Measurements from ENCODE around the gene CCDC110.

CCDC110 gene

GRCh38 chr4:185445209-185445608, 26.3 kb downstream of the CCDC110 start:
- H3K4me3 ChIP-seq (ENCODE audit: low read depth in 1 of 2, low read length in 2 of 2) = no peak overlapping the region
- H3K36me3 ChIP-seq (ENCODE audit: control insufficient read depth in 1 of 2, insufficient read depth in 2 of 2, low read length in 2 of 2) = no peaks in the 10 kb centered on the region
- no peak overlapping the region for H3K27ac ChIP-seq (ENCODE audit: low read length)
- no peaks in the 10 kb centered on the region for H3K27me3 ChIP-seq (ENCODE audit: low read depth, low read length)
- no peaks in the 10 kb centered on the region for H3K9me3 ChIP-seq (ENCODE audit: control insufficient read depth in 1 of 2, low read length in 2 of 2)
- no peaks in the 10 kb centered on the region for H3K4me1 ChIP-seq (ENCODE audit: control insufficient read depth in 1 of 2, insufficient read depth in 2 of 2, low read length in 2 of 2)

- Histone ChIP-seq H3K4me1 (ENCODE audit: control insufficient read depth in 1 of 2, insufficient read depth in 2 of 2, low read length in 2 of 2) (no peaks in the 10 kb centered on the region), H3K36me3 (ENCODE audit: control insufficient read depth in 1 of 2, insufficient read depth in 2 of 2, low read length in 2 of 2) (no peaks in the 10 kb centered on the region), H3K4me3 (ENCODE audit: low read depth in 1 of 2, low read length in 2 of 2) (no peak overlapping the region), H3K27ac (ENCODE audit: low read length) (no peak overlapping the region), H3K27me3 (ENCODE audit: low read depth, low read length) (no peaks in the 10 kb centered on the region), H3K9me3 (ENCODE audit: control insufficient read depth in 1 of 2, low read length in 2 of 2) (no peaks in the 10 kb centered on the region)
Measured at GRCh38 chr4:185441479-185441878, 30.1 kb downstream of the CCDC110 start.

DNA sequence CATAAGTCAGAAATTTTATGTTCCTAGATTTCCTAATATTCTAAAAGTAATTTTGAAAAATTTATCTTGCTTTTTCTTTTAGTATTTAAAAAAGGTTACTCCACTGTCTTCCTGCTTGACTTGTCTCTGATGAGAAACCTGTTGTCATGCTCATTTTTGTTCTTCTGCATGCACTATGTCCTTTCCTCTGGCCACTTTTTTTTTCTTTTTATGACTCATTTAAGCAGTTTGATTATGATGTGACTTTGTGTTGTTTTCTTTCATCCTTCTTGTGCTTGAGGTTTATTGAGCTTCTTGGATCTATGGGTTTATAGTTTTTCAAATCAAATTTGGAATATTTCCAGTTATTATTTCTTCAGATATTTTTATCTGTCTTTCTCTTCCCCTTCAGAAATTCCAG, 33.7 kb downstream of the CCDC110 start:
- Histone ChIP-seq H3K4me3 (ENCODE audit: low read depth in 1 of 2, low read length in 2 of 2) (no peak overlapping the region), H3K27ac (ENCODE audit: low read length) (no peak overlapping the region), H3K9me3 (ENCODE audit: control insufficient read depth in 1 of 2, low read length in 2 of 2) (no peaks in the 10 kb centered on the region), H3K4me1 (ENCODE audit: control insufficient read depth in 1 of 2, insufficient read depth in 2 of 2, low read length in 2 of 2) (no peaks in the 10 kb centered on the region), H3K27me3 (ENCODE audit: low read depth, low read length) (no peaks in the 10 kb centered on the region), H3K36me3 (ENCODE audit: control insufficient read depth in 1 of 2, insufficient read depth in 2 of 2, low read length in 2 of 2) (no peaks in the 10 kb centered on the region)

DNA sequence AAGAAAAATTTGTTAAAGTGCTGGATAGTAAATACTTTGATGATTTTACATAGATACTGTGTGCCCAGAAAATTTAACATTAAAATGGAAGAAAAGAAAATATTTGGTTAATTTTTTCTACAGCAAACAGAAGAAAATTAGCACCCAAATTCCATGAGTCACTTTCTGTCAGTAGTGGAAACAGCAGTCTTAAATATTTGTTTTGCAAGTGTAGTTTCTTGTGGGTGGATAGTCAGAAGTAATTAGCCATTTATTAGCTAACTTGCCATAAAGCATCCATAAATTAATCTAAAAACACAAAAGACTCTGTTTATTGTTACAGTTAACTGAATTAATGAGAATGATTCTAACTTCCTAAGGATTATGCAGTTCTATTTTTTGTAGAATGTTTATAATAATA, 36.1 kb downstream of the CCDC110 start:
- Histone ChIP-seq H3K9me3 (ENCODE audit: control insufficient read depth in 1 of 2, low read length in 2 of 2) (no peaks in the 10 kb centered on the region), H3K4me3 (ENCODE audit: low read depth in 1 of 2, low read length in 2 of 2) (no peak overlapping the region), H3K4me1 (ENCODE audit: control insufficient read depth in 1 of 2, insufficient read depth in 2 of 2, low read length in 2 of 2) (no peaks in the 10 kb centered on the region), H3K27me3 (ENCODE audit: low read depth, low read length) (no peaks in the 10 kb centered on the region), H3K36me3 (ENCODE audit: control insufficient read depth in 1 of 2, insufficient read depth in 2 of 2, low read length in 2 of 2) (no peaks in the 10 kb centered on the region), H3K27ac (ENCODE audit: low read length) (no peak overlapping the region)

DNA sequence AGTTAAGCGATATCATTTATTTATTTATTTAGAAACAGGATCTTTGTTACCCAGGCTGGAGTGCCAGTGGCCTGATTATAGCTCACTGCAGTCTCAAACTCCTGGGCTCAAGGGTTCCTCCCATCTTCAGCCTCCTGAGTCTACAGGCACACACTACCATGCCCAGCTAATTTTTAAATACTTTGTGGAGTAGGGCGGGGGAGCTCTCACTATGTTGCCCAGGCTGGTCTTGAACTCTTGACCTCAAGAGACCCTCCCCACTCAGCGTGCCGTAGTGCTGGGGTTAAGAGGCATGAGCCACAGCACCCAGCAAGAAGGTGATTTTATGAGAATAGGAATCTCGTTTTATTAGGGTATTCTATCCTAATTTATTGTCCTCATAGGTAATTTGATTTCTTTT, 41.9 kb downstream of the CCDC110 start:
- peaks cover 3 to 5% of the 10 kb centered on the region in 2 donors for H3K4me1 ChIP-seq (ENCODE audit: control insufficient read depth in 1 of 2, insufficient read depth in 2 of 2, low read length in 2 of 2)
- no peaks in the 10 kb centered on the region for H3K9me3 ChIP-seq (ENCODE audit: control insufficient read depth in 1 of 2, low read length in 2 of 2)
- H3K4me3 ChIP-seq (ENCODE audit: low read depth in 1 of 2, low read length in 2 of 2) = no peak overlapping the region
- no peaks in the 10 kb centered on the region for H3K36me3 ChIP-seq (ENCODE audit: control insufficient read depth in 1 of 2, insufficient read depth in 2 of 2, low read length in 2 of 2)
- H3K27ac ChIP-seq (ENCODE audit: low read length) = no peak overlapping the region
- no peaks in the 10 kb centered on the region for H3K27me3 ChIP-seq (ENCODE audit: low read depth, low read length)

DNA sequence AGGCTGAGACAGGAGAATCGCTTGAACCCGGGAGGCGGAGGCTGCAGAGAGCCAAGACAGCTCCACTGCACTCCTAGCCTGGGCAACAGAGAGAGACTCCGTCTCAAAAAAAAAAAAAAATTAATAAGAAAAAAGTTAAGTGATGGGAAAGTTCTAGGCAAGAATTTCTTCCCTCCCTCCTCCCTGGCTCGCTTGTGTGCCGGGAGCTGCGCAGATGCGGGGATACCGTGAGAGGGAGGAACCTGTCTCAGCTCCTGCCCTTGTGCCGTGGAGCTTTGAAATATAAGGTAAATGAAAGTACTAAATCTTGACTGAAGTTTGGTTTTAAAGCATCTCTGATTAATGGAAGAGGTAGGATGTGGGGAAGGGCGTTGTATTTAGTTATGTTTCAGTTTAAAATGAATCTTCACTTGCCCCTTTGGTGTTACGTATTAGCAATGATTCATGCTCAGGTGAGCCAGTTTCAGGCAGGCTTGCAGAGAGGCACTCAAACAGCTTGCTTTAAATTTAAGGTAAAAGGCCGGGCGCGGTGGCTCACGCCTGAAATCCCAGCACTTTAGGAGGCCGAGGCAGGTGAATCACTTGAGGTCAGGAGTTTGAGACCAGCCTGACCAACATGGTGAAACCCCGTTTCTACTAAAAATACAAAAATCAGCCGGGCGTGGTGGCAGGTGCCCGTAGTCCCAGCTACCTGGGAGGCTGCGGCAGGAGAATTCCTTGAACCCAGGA, 44.4 kb downstream of the CCDC110 start:
- H3K27ac ChIP-seq (ENCODE audit: low read length) = no peak overlapping the region
- no peaks in the 10 kb centered on the region for H3K9me3 ChIP-seq (ENCODE audit: control insufficient read depth in 1 of 2, low read length in 2 of 2)
- peaks cover 8 to 21% of the 10 kb centered on the region in 2 donors for H3K4me1 ChIP-seq (ENCODE audit: control insufficient read depth in 1 of 2, insufficient read depth in 2 of 2, low read length in 2 of 2)
- no peaks in the 10 kb centered on the region for H3K27me3 ChIP-seq (ENCODE audit: low read depth, low read length)
- H3K4me3 ChIP-seq (ENCODE audit: low read depth in 1 of 2, low read length in 2 of 2) = no peak overlapping the region
- no peaks in the 10 kb centered on the region for H3K36me3 ChIP-seq (ENCODE audit: control insufficient read depth in 1 of 2, insufficient read depth in 2 of 2, low read length in 2 of 2)

- Histone ChIP-seq H3K9me3 (ENCODE audit: control insufficient read depth in 1 of 2, low read length in 2 of 2) (no peaks in the 10 kb centered on the region), H3K27ac (ENCODE audit: low read length) (peak within 1 kb of the TSS; percentile 94), H3K4me3 (ENCODE audit: low read depth in 1 of 2, low read length in 2 of 2) (peak within 1 kb of the TSS; percentile 69 to 89), H3K36me3 (ENCODE audit: control insufficient read depth in 1 of 2, insufficient read depth in 2 of 2, low read length in 2 of 2) (no peaks in the 10 kb centered on the region), H3K27me3 (ENCODE audit: low read depth, low read length) (no peaks in the 10 kb centered on the region), H3K4me1 (ENCODE audit: control insufficient read depth in 1 of 2, insufficient read depth in 2 of 2, low read length in 2 of 2) (peaks cover 14 to 31% of the 10 kb centered on the region in 2 donors)
Measured at GRCh38 chr4:185425647-185426352, 45.7 kb downstream of the CCDC110 start, which contains the start of gene UFSP2. TSS of gene UFSP2 (minus strand) at chr4:185425964. CDS start at chr4:185425868, 96 bp downstream.

- Histone ChIP-seq H3K9me3 (ENCODE audit: control insufficient read depth in 1 of 2, low read length in 2 of 2) (no peaks in the 10 kb centered on the region), H3K4me1 (ENCODE audit: control insufficient read depth in 1 of 2, insufficient read depth in 2 of 2, low read length in 2 of 2) (peaks cover 14 to 31% of the 10 kb centered on the region in 2 donors), H3K36me3 (ENCODE audit: control insufficient read depth in 1 of 2, insufficient read depth in 2 of 2, low read length in 2 of 2) (no peaks in the 10 kb centered on the region), H3K27me3 (ENCODE audit: low read depth, low read length) (no peaks in the 10 kb centered on the region), H3K27ac (ENCODE audit: low read length) (peak overlapping the region; percentile 94), H3K4me3 (ENCODE audit: low read depth in 1 of 2, low read length in 2 of 2) (peak overlapping the region; percentile 69 to 89)
Measured at GRCh38 chr4:185424905-185425646, 46.5 kb downstream of the CCDC110 start.

DNA sequence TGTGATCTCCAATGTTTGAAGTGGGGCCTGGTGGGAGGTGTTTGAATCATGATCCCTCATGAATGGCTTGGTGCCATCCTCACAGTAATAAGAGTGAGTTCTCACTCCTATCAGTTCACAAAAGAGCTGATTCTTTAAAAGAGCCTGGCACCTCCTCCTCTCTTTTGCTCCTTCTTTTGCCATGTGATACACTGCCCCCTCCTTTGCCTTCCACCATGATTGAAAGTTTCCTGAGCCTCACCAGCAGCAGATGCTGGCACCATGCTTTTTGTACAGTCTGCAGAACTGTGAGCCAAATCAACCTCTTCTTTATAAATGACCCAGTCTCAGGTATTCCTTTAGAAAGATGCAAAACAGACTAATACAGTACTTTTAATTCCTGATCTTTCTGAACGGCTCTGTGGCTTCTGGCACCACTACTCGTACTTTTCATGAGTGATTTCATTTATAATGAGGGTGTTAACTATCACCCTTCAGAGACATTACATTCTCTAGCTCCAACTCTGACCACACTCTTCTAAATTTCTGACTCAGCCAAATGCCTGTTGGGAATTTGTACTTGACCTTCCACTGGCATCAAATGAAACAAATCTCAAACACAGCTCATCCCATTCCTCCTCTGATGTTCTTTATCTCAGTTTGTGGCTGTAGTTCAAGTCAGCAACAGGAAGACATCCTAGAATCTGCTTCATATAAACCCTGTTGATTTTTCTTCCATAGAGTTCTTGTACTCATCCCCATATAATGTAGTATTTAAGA, 50.0 kb downstream of the CCDC110 start:
- no peak overlapping the region for H3K4me3 ChIP-seq (ENCODE audit: low read depth in 1 of 2, low read length in 2 of 2)
- peaks cover 10 to 15% of the 10 kb centered on the region in 2 donors for H3K36me3 ChIP-seq (ENCODE audit: control insufficient read depth in 1 of 2, insufficient read depth in 2 of 2, low read length in 2 of 2)
- no peak overlapping the region for H3K27ac ChIP-seq (ENCODE audit: low read length)
- no peaks in the 10 kb centered on the region for H3K9me3 ChIP-seq (ENCODE audit: control insufficient read depth in 1 of 2, low read length in 2 of 2)
- no peaks in the 10 kb centered on the region for H3K27me3 ChIP-seq (ENCODE audit: low read depth, low read length)
- peaks cover 14 to 31% of the 10 kb centered on the region in 2 donors for H3K4me1 ChIP-seq (ENCODE audit: control insufficient read depth in 1 of 2, insufficient read depth in 2 of 2, low read length in 2 of 2)

DNA sequence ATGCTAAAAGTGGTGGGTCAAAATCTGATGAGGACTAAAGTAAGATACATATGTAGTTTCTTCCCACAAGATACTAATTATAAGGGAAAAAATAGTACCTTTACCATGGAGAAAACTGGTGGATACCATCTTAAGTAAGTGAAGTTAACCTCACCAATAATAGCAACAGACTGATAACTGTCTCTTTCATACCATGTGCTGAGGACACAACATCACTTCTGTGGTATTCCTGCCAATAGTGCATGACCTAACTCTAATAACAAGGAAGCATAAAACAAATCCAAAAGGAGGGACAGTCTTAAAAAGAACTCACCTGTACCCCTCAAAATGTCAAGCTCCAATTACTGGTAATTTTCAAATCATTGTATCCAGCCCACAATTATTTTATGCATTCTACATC, 54.6 kb downstream of the CCDC110 start:
- H3K9me3 ChIP-seq (ENCODE audit: control insufficient read depth in 1 of 2, low read length in 2 of 2) = no peaks in the 10 kb centered on the region
- H3K36me3 ChIP-seq (ENCODE audit: control insufficient read depth in 1 of 2, insufficient read depth in 2 of 2, low read length in 2 of 2) = peaks cover 32 to 37% of the 10 kb centered on the region in 2 donors
- no peak overlapping the region for H3K4me3 ChIP-seq (ENCODE audit: low read depth in 1 of 2, low read length in 2 of 2)
- no peak overlapping the region for H3K27ac ChIP-seq (ENCODE audit: low read length)
- peaks cover 5 to 8% of the 10 kb centered on the region in 2 donors for H3K4me1 ChIP-seq (ENCODE audit: control insufficient read depth in 1 of 2, insufficient read depth in 2 of 2, low read length in 2 of 2)
- H3K27me3 ChIP-seq (ENCODE audit: low read depth, low read length) = no peaks in the 10 kb centered on the region

GRCh38 chr4:185412412-185412811, 59.1 kb downstream of the CCDC110 start:
- Histone ChIP-seq H3K36me3 (ENCODE audit: control insufficient read depth in 1 of 2, insufficient read depth in 2 of 2, low read length in 2 of 2) (peaks cover 40 to 54% of the 10 kb centered on the region in 2 donors), H3K4me3 (ENCODE audit: low read depth in 1 of 2, low read length in 2 of 2) (no peak overlapping the region), H3K9me3 (ENCODE audit: control insufficient read depth in 1 of 2, low read length in 2 of 2) (no peaks in the 10 kb centered on the region), H3K27ac (ENCODE audit: low read length) (no peak overlapping the region), H3K4me1 (ENCODE audit: control insufficient read depth in 1 of 2, insufficient read depth in 2 of 2, low read length in 2 of 2) (no peaks in the 10 kb centered on the region), H3K27me3 (ENCODE audit: low read depth, low read length) (no peaks in the 10 kb centered on the region)
